NCI-H2227 (cell line): Measurements from ENCODE around the gene SGO2.

Experiments used
- DNase-seq: peaks from one replicate; lab custom pipeline; 2025; ENCODE audit not compliant: unreplicated experiment; lab: John Stamatoyannopoulos, UW

Gene SGO2

DNA sequence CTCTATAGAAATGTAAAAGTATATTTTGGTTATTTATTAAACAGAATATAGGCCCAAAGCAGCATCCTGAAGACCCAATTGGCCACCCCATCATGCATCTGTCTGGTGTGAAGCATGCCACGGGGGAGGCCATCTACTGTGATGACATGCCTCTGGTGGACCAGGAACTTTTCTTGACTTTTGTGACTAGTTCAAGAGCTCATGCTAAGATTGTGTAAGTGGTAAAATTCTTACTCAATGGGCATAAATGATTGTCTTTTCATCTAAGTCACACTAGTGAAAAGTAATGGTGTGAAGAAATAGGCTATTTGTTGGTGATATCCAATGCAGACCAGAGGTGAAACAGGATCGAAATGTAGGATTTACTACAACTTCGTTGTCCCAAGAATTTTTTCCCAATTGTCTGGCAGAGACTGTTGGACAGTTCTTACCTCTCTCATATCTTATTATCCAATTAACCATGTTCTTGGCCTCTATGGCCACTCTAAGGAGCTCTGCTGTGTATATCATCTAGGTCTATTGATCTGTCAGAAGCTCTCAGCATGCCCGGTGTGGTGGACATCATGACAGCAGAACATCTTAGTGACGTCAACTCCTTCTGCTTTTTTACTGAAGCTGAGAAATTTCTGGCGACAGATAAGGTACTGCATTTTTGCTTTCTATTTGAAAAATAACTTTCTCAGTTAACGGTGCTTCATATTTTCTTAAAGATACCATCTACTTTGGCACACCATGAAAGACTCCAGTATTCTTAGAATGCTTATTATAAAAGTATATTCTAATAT is 94.8 kb downstream of the SGO2 start:
- DNase-seq, result no peak

DNA sequence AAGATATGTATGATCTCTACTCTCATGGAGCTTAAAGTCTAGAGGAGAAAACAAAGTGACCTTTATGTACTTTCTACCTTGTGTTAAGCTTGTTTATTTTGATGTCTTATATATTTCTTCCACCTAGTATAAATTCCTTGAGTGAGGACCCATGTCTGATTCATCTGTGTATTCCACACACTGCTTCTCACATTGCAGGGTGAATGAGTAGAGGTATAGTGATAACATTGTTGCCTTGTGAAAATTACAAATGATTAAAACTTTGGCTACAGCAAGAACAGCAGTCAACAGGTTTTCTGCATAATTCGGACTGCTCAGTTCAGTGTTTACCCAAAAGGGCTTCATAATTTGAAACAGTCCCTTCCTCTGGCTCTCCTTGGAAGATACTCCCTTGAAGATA is 96.1 kb downstream of the SGO2 start:
- no peak for DNase-seq

DNA sequence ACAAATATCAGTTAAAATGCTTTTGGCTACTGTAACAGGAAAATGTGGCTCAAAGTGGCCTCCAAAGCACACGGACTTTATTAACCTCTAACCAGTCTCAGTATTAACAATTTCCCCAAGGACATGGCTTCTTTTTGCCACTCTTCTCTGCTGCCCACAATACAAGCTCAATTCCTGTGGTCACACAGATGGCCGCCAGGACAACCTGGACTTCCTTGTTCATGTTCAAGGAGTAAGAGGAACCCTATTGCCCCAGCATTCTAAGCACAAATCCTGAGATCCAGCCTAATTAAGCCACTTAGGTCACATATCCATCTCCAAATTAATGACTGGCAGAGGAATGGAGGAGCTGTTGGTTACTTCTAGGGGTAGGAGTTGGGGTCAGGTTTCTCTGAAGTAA is 98.0 kb downstream of the SGO2 start:
- no peak for DNase-seq

DNA sequence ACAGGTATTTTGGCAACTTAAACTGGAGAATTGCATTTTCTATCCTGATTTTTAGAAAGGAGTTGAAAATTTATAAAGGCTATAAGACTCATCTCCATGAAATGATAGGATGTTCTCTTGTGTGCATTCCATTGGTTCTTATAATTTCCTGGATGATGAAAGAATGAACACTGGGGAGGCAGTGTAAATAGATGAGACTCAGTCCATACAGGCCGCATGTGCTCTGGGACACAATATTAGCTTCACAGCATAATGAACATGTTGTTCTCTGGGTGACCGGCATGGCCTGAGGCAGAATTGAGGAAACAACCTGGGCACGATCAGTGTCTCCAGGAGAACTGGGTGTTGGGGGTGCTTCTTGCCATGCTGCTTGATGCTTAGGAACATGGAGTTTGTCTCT is 98.7 kb downstream of the SGO2 start:
- DNase-seq, result no peak

DNA sequence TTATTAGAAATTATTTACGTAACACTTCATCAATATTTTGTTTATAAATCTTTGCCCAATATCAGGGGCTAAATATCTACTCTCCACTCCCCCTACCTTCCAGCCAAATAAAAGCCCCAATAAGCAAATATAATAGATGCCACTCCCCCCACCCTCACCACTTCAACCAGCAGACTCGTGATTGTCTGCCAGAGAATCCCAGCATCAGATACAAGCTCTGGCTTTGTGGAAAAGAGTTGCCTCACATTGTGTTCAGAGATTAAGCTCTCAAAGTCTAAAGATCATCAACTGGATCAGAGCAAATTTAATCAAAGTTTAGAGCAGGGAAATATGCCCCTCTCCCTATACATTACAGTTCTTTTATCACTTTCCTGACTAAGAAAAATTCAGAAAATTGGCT is 99.3 kb downstream of the SGO2 start:
- DNase-seq, result no peak

DNA sequence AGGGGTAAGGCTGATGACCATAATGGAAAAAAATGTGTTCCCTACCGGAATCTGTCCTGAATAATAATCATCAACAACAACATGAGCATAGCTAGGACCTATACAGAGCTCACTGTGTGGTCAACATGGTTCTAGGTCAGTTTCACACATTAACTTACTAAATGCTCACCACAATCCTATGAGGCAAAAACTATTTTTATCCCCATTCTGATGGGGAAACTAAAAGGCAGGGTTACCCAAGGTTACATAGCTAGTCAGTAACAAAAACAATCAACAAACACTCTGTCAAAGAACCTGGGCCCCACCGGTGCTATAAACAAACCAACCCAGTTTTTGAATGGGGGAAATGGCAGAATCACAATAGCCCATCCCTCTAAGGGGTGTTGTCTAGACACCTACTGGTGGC is 100.0 kb downstream of the SGO2 start:
- DNase-seq, result no peak

DNA sequence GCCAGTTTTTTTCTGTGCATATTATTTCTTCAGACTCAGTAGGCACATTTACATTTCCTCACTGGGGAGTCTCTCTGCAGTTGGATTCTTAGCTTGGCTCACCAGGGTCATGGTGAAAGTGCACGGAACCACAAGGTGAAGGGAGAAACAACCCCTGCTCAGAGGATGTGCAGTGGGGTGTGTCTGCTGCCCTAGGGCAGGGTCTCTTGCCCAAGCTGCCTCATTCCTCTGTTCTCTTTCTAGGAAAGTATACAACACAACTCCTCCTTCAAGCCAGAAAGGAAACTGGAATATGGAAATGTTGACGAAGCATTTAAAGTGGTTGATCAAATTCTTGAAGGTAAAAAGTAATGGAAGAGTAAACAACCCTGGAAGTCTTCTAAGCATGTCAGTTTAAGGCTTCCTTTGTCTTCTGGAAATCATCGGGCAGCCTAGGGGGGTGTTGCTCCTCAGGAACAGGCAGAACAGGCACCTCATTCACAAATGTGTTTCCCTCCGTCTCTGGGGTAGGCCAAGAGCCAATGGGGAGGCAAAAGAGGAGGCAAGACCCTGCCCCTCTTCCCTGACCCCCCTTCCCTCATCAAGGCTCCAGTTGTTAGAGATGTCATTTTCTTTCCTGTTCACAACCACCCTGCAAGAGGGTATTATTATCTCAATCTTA is 101.2 kb downstream of the SGO2 start:
- peak; percentile 78 for DNase-seq

DNA sequence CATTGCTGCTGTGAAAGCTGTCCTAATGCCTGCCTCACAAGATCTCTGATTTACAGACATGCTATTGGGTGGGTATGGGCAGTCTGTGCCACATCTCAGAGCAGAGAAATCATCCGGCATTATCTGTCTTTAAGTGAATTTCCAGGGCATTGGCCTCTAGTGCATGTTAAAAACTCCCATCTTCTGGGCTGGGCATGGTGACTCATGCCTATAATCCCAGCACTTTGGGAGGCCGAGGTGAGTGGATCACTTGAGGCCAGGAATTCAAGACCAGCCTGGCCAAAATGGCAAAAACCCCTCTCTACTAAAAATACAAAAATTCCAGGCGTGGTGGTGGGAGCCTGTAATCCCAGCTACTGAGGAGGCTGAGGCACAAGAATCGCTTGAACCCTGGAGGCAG is 102.5 kb downstream of the SGO2 start:
- peak; percentile 16 for DNase-seq

DNA sequence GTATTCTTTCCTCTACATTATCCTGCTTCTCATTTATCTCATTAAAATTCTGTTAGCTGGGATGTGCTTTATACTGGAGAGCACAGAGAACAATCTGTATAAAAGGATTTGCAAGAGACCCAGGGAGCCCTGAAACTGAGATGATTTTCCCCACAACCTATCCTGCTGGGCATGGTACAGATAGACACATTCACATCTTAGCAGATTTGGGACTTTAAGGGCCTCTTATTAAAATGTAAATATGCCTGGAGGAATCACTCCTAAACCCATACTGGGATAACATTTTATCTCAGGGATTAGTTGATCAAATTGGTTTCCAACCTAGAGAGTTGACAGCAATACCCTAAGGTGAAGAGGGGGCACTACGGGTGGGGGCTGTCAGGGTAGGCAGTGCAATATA is 105.3 kb downstream of the SGO2 start:
- no peak for DNase-seq
